GM12878 (cell line): ENCODE measurements around the gene CDKN1C.

Experiments used
- ATF2 ChIP-seq: IDR thresholded peaks from 2 replicates; pipeline ENCODE4 v1.6.1; 2012; ENCODE audit warnings: low read length, inconsistent platforms
- EZH2 ChIP-seq: IDR thresholded peaks from 2 replicates; pipeline ENCODE4 v1.6.1; 2012; ENCODE audit warnings: low read depth, mild to moderate bottlenecking, control low read depth, inconsistent platforms, low read length, borderline replicate concordance; ENCODE audit not compliant: control insufficient read depth
- HSF1 ChIP-seq: fragments of 150-350 bp; IDR thresholded peaks from 2 replicates; pipeline ENCODE4 v1.6.1; 2014; ENCODE audit warnings: mild to moderate bottlenecking, low read depth, low read length
- MLLT1 ChIP-seq: fragments of 450-650 bp; IDR thresholded peaks from 2 replicates; pipeline ENCODE4 v1.6.1; 2016; ENCODE audit warnings: mild to moderate bottlenecking
- POLR2A ChIP-seq: IDR thresholded peaks from 2 replicates; pipeline ENCODE4 v1.6.1; 2011; ENCODE audit warnings: low read depth, mild to moderate bottlenecking, low read length
- POLR2AphosphoS5 ChIP-seq: IDR thresholded peaks from 2 replicates; pipeline ENCODE4 v1.6.1; 2011; ENCODE audit warnings: mild to moderate bottlenecking, low read length, inconsistent platforms
- SIN3A ChIP-seq: IDR thresholded peaks from 2 replicates; pipeline ENCODE4 v1.6.1; 2012; ENCODE audit warnings: low read depth, low read length, improper control_type of control experiment
- SPI1 ChIP-seq: IDR thresholded peaks from 2 replicates; pipeline ENCODE4 v1.6.1; 2011; ENCODE audit warnings: low read depth, mild to moderate bottlenecking, low read length, moderate library complexity, borderline replicate concordance; ENCODE audit not compliant: insufficient read depth
- SRF ChIP-seq, 2 experiments: IDR thresholded peaks; 2 replicates each; pipeline ENCODE4 v1.6.1; 2011; ENCODE audit warnings: low read depth in 2 of 2, low read length in 2 of 2, mild to moderate bottlenecking in 1 of 2, moderate library complexity in 1 of 2
- TF ChIP-seq, protein P1 (sequence below), 3 experiments: IDR thresholded peaks in 2 of 3; conservative IDR thresholded peaks in 1 of 3; 2 replicates each; pipeline ENCODE4 v1.5.1; 2011; ENCODE audit warnings: low read depth in 3 of 3, low read length in 3 of 3, mild to moderate bottlenecking in 3 of 3, control low read depth in 2 of 3, moderate library complexity in 2 of 3, inconsistent platforms in 1 of 3, mixed read lengths in 1 of 3; ENCODE audit not compliant: control insufficient read depth in 2 of 3, insufficient read depth in 1 of 3; ENCODE audit errors: extremely low read depth in 1 of 3

GRCh38 chr11:2914455-2915195, 29.1 kb upstream of the CDKN1C start:
- TF ChIP-seq POLR2A (no peak), ATF2 (no peak), MLLT1 (no peak), HSF1 (no peak), EZH2 (no peak), SIN3A (no peak), SRF (IDR thresholded peaks at IDR 0.05; ENCODE audit: low read depth in 2 of 2, low read length in 2 of 2) (no peak), POLR2AphosphoS5 (no peak), SPI1 (no peak)
- TF ChIP-seq, protein P1, sequence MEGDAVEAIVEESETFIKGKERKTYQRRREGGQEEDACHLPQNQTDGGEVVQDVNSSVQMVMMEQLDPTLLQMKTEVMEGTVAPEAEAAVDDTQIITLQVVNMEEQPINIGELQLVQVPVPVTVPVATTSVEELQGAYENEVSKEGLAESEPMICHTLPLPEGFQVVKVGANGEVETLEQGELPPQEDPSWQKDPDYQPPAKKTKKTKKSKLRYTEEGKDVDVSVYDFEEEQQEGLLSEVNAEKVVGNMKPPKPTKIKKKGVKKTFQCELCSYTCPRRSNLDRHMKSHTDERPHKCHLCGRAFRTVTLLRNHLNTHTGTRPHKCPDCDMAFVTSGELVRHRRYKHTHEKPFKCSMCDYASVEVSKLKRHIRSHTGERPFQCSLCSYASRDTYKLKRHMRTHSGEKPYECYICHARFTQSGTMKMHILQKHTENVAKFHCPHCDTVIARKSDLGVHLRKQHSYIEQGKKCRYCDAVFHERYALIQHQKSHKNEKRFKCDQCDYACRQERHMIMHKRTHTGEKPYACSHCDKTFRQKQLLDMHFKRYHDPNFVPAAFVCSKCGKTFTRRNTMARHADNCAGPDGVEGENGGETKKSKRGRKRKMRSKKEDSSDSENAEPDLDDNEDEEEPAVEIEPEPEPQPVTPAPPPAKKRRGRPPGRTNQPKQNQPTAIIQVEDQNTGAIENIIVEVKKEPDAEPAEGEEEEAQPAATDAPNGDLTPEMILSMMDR (IDR thresholded peaks at IDR 0.05 in 2 of 3, conservative IDR thresholded peaks at IDR 0.05 in 1 of 3; ENCODE audit: control insufficient read depth in 2 of 3, extremely low read depth in 1 of 3, insufficient read depth in 1 of 3, low read depth in 3 of 3, low read length in 3 of 3), result no peak
